Epithelial cell of esophagus (primary cell): ENCODE measurements around the gene ANTKMT.

ENCODE experiments used
- DNase-seq: peaks from one replicate; pipeline ENCODE4 v3.0.0; 2010; ENCODE audit warnings: low read depth
- H3K4me3 ChIP-seq: 2 replicates; pipeline ENCODE4 v1.5.1; 2011; ENCODE audit warnings: mild to moderate bottlenecking, low read length, control low read depth
- TF ChIP-seq, protein P1 (sequence below): IDR thresholded peaks from 2 replicates; pipeline ENCODE4 v1.5.1; 2011; ENCODE audit warnings: low read depth, mild to moderate bottlenecking, low read length, control low read depth, inconsistent platforms; ENCODE audit not compliant: insufficient read depth; ENCODE audit errors: missing control alignments

ANTKMT gene

DNA sequence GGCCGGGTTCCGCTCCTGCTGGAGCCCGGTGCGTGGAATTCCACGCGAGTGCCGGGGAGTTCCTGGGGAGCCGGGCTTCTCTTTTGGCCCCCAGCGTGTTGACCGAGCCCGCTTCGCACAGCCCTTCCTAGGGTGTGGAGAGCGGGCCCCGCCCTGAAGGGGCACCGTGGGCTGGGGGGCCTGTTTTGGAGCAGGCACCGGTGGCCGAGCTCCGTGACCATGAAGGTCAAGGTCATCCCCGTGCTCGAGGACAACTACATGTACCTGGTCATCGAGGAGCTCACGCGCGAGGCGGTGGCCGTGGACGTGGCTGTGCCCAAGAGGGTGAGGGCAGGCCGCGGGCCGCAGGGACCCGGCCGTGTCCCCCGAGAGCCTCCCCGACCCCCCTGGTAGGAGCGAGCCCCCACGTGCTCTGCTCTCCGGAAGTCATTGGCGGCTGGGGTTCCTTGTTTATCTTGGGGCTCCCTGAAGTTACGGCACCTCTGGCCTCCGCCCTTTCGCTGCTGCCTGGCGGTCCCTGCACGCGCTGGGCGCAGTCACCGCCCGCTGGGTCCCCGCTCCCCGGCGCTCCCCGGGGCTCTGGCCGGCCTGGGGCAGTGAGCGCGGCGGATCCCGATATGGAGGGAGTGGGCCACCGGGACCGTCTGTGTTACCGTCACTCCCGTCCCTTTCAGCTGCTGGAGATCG is 6.5 kb downstream of the ANTKMT start:
- TF ChIP-seq, protein P1, sequence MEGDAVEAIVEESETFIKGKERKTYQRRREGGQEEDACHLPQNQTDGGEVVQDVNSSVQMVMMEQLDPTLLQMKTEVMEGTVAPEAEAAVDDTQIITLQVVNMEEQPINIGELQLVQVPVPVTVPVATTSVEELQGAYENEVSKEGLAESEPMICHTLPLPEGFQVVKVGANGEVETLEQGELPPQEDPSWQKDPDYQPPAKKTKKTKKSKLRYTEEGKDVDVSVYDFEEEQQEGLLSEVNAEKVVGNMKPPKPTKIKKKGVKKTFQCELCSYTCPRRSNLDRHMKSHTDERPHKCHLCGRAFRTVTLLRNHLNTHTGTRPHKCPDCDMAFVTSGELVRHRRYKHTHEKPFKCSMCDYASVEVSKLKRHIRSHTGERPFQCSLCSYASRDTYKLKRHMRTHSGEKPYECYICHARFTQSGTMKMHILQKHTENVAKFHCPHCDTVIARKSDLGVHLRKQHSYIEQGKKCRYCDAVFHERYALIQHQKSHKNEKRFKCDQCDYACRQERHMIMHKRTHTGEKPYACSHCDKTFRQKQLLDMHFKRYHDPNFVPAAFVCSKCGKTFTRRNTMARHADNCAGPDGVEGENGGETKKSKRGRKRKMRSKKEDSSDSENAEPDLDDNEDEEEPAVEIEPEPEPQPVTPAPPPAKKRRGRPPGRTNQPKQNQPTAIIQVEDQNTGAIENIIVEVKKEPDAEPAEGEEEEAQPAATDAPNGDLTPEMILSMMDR, result no peak
- peak overlapping the region; percentile 72 for H3K4me3 ChIP-seq
- DNase-seq, result no peak

DNA sequence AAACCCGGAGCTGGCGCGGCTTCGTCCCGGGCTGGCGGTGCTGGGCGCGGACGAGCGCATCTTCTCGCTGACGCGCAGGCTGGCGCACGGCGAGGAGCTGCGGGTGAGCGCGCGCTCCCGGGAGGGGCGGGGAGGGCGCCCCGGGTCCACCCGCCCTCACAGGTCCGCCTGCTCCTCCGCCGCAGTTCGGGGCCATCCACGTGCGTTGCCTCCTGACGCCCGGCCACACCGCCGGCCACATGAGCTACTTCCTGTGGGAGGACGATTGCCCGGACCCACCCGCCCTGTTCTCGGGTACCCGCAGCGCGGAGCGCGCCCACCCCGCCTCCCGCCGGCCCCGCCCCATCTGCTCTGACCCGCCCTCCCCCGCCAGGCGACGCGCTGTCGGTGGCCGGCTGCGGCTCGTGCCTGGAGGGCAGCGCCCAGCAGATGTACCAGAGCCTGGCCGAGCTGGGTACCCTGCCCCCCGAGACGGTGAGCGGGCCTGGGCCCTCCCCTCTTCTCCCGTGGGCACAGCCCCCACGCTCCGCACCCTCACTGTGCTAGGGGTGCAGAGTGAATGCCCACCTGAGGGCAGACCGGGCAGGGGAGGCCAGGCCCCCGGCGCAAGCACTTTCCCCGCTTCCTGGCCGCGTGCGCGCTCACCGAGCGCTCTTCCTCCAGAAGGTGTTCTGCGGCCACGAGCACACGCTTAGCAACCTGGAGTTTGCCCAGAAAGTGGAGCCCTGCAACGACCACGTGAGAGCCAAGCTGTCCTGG is 7.4 kb downstream of the ANTKMT start:
- TF ChIP-seq, protein P1, result no peak
- peak; percentile 89 for DNase-seq
- H3K4me3 ChIP-seq, result peak overlapping the region; percentile 72

DNA sequence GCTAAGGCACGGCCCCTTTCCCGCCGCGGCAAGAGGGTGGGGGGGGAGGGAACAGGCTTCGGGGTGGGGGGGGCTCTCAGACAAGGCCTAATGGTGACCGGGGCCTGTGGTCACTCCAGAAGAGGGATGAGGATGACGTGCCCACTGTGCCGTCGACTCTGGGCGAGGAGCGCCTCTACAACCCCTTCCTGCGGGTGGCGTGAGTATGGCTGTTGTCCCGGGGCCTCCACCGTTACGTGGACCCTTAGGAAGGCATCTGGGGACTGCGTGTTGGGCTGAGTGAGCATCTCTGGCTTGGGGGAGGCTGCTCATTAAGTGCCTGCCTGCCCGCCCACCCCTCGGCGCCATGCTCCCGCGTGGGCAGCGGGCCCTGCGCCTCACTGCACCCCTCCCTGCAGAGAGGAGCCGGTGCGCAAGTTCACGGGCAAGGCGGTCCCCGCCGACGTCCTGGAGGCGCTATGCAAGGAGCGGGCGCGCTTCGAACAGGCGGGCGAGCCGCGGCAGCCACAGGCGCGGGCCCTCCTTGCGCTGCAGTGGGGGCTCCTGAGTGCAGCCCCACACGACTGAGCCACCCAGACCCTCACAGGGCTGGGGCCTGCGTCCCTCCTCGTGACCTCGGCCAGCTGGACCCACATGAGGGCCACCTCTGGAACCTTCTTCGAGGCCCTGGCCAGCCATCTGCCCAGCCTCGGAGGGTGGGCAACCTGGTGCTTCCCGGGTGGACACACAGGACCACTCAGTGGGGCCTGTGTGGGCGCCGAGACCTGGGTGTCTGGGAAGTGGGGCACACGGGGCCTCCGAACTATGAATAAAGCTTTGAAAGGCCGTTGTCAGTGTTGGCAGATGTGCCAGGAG is 8.2 kb downstream of the ANTKMT start:
- H3K4me3 ChIP-seq, result peak overlapping the region; percentile 72
- no peak for DNase-seq
- TF ChIP-seq, protein P1, result no peak

DNA sequence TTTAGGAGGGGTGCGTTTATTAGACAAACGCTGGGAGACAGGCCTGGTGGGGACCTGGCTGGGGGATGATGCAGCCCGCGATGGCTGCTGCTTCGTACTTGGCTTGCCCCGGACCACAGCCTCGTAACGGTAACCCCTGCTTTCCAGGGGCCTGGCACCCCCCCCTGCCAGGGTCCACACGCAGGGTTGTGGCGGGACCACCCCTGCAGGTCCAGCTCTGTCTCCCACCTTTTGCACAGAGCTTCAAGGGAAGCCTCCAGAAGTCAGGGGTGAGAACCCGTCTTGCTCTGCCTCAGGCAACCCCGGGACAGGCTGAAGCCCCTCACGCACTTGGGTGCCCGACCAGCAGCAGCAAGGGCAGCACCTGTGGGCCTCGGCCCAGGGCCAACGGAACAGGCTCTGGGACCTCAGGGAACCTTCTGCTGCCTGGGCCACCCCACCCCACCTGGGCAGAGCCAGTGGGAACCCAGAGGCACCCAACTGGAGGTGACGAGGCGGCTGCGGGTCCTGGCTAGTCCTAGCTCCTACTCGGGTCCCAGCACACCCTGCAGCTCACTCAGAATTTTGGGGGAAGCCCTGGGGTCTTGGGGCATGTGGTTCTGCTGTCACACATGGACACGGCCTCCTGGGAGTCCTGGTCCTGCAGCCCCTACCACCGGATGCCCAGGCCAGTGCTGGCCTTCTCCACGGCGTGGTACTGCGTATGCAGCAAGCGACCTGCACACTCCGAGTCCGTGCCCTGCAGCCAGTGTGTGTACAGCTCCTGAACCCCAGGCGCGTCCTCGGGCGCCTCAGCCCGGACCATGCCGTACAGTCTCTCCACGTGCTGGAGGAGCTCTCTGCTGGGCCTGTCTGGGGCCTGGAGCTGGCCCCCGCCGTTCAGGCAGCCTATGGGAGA is 9.1 kb downstream of the ANTKMT start:
- no peak for DNase-seq
- no peak overlapping the region for H3K4me3 ChIP-seq
- TF ChIP-seq, protein P1, result no peak

DNA sequence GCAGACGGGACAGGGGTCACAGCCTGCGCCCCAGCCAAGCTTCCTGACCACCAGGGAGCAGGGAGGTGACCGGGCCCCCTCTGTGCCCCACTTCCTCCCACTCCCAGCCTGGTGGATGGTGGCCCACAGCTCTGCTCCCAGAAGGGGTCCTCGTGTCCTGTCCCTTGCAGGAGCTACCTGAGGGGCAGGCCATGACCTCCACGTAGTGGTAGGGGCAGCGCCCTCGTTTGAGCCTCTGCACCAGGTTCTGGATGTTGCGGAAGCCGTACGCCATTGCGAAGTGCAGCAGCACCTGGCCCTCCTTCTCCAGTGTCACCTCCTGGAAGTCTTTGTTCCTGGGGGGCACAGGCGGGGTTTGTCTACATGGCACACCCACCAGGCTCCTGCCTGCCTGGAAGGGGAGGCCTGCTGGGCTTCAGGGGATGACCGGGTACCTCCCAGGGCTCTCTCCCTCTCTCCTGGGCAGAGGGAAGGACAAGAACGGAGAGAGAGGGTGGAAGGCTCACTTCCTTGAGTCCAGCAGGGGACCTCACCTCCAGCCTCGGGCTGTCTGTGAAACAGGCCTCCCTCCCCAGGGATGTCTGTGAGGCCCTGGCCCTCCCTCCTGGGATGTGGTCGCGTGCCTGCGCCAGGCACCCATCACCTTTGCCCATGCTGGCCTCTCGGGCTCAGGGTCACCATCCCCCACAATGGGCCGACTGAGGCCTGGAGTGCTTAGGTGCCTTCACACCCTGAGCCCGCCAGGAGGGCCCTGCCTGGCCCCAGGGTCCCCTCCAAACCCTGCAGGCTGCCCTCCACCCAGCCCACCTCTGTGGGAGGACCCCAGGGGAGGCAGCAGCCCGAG is 9.9 kb downstream of the ANTKMT start:
- no peak for DNase-seq
- TF ChIP-seq, protein P1, result no peak
- H3K4me3 ChIP-seq, result no peak overlapping the region
